Fibroblast of skin of abdomen (primary cell): ENCODE measurements around the gene ZNF552.

Experiments
- DNase-seq: peaks from one replicate; pipeline ENCODE4 v3.0.0-alpha.2; 2013

Gene ZNF552

DNA sequence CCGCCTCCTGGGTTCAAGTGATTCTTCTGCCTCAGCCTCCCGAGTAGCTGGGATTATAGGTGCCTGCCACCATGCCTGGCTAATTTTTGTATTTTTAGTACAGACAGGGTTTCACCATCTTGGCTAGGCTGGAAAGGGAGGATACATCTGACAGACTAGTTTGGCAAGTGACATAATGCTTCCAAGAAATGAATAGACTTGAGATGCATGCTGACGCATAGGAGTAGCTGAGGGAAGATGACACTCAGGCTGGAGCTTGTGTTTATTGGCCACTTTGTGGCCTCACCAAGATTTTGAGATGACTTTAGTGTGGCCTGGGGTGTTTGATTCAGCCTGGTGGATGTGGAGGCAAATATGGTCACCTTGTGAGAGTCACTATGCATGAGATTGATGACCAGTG is 41.2 kb downstream of the ZNF552 start:
- DNase-seq = no peak

DNA sequence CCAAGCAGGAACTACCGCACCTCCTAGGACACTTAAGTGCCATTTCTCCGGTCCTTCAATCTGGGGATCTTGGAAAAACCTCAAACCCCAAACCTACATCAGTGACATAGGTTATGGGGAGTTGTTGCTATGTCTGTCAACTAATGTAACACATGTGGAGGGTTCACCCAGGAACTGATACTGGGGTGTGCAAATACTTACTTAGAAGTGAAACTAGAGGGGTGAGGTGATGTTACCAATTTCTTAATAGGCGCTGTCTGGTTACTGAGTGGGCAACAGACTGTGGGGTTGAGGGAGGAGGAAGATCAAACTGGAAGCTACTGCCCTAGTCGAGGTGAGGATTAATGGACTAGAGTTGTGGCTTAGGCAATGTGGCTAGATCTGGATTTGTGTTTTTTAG is 43.3 kb downstream of the ZNF552 start:
- no peak for DNase-seq

DNA sequence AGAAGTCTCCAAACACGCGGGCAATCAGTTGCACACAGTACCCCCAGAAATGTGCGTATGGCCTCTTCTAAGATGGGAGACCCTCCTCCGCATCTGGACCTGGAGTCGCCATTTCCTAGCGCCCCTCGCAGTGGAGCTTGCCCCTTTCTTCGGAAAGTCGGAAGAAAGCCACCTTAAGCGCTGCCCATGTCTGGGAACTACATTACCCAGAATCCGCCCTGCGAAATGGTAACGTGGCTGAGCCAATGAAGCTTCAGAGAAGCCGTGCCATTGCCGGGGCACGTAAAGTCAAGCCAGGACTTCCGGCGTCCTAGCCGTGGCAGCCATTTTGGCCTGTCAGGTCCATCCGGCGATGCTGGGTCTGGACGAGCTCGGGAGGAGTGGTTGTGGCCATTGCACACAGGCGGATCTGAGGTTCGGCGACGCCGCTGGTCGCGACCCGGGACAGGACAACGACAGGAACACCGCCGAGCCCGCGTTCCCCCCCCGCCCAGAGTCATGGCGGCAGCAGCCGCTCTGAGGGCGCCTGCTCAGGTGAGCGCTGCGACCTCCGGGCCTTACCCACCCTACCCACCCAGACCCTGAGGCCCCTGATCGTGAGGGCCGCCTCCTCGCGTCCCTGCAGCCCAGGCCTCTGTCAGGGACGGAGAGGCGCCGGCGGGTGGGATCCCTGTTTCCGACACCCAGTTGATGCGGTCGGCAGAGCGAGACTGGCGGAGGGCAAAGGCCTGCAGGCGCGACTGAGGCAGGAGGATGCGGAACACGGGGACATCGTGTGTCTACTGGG is 45.2 kb downstream of the ZNF552 start, which contains the start of gene ZNF586:
TSS of gene ZNF586 (plus strand) at position 332 of the 787 bp plus-strand sequence. CDS start at position 499, 167 bp downstream.
- DNase-seq = peak; percentile 92

DNA sequence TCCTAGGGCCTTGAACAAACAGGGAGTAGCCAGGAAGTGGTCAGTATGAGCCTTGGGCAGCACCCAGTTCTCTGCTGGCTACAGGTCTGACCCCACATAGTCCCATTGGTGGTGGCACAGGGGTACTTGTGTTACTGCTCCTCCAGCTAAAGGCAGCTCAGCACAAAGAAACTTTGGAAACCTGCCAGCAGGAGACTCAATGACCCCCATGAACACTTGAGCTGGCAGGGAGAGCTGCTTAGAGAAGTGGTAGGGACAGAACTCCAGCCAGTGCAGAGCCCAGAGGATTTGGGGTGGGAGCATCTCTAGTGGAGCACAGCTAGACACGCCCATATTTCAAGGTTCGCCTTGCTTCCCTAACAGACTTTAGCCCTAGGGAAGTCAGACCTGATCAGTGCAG is 55.6 kb downstream of the ZNF552 start:
- no peak for DNase-seq

DNA sequence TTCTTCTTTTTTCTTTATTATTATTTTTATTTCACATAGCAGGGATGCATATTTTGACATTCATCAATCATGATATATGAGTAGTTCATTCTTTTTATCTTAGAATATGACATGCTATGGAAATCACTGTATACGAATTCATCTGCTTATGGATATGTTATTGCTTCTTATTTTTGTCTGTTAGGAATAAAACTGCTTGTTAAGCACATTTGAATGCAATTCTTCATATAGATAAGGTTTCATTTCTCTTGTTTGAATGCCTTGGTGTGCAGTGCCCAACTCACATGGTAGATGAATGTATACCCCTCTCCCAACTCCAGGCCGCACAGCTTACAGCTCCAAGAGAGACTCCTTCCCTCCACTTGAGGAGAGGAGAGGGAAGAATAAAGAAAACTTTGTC is 56.8 kb downstream of the ZNF552 start:
- DNase-seq = no peak
